Gastrocnemius medialis (tissue), 4 donors: Measurements from ENCODE around the gene SEC24D. TPM values are rescaled to one million over a fixed set of nuclear protein-coding genes. Genes with fewer than 3 reads are reported as not detected.

Experiments
- ATAC-seq, 2 donors: fragments of 150-250 bp; one replicate each; pipeline ENCODE4 v1.9.1; 2016
- DNase-seq, 2 donors: peaks; one replicate each; pipeline ENCODE4 v3.0.0-alpha.2; 2019
- H3K27ac ChIP-seq, 4 donors: fragments of 200-600 bp; sonication (generic); 1 replicate in 1 of 4; 2 replicates in 3 of 4; pipeline ENCODE4 v1.5.1; 2016 to 2018; ENCODE audit warnings: mild to moderate bottlenecking in 2 of 4, moderate library complexity in 1 of 4
- H3K27me3 ChIP-seq, 3 donors: fragments of 200-600 bp; sonication (generic) in 2 of 3; 1 replicate in 1 of 3; 2 replicates in 2 of 3; pipeline versions ENCODE4 v1.5.1 to v1.6.0; 2016 to 2019; ENCODE audit warnings: mild to moderate bottlenecking in 1 of 3, moderate library complexity in 1 of 3
- H3K36me3 ChIP-seq, 2 donors: fragments of 200-600 bp; sonication (generic) in 1 of 2; one replicate each; pipeline ENCODE4 v1.5.1; 2017 to 2018
- H3K4me1 ChIP-seq, 2 donors: fragments of 200-600 bp; sonication (generic) in 1 of 2; one replicate each; pipeline ENCODE4 v1.5.1; 2016 to 2017; ENCODE audit warnings: mild to moderate bottlenecking in 2 of 2
- H3K4me3 ChIP-seq, 4 donors: fragments of 200-600 bp; sonication (generic) in 3 of 4; 1 replicate in 1 of 4; 2 replicates in 3 of 4; pipeline ENCODE4 v1.5.1; 2016 to 2019; ENCODE audit warnings: mild to moderate bottlenecking in 2 of 4
- H3K9me3 ChIP-seq, 3 donors: fragments of 200-600 bp; sonication (generic) in 2 of 3; 1 replicate in 1 of 3; 2 replicates in 2 of 3; pipeline ENCODE4 v1.5.1; 2016 to 2019
- POLR2A ChIP-seq, 2 donors: fragments of 450-650 bp; IDR thresholded peaks; one replicate each; pipeline ENCODE4 v1.6.1; 2017; ENCODE audit warnings: antibody characterized with exemption in 2 of 2, mild to moderate bottlenecking in 2 of 2, moderate library complexity in 2 of 2
- in situ Hi-C, 4 donors: fragments of 200-750 bp; cut with MboI; loops; one replicate each; pipeline versions ENCODE4 v1.15.0 to v1.8.0; 2017; ENCODE audit warnings: low sequenced_read_pairs in 4 of 4
- intact Hi-C: fragments of 100-400 bp; cut with DNase I; formaldehyde crosslinking; loops from one replicate; pipeline ENCODE4 v1.15.1; 2023; ENCODE audit warnings: low total_unique reads
- total RNA-seq, 4 donors: library from RNA; depleted of rRNA; stranded (reverse); fragments of >200 nt; gene quantifications; one replicate each; pipeline versions ENCODE4 v1.1.0 to v1.2.3, GENCODE V29; 2016
- TF ChIP-seq, protein P1 (sequence below), 5 experiments: fragments of 450-650 bp in 3 of 5; fragments of 200-600 bp in 2 of 5; sonication (generic) in 2 of 5; IDR thresholded peaks in 4 of 5; conservative IDR thresholded peaks in 1 of 5; 1 replicate in 4 of 5; 2 replicates in 1 of 5; pipeline ENCODE4 v1.5.1; 2016 to 2019; ENCODE audit warnings: antibody characterized with exemption in 5 of 5, mild to moderate bottlenecking in 3 of 5, moderate library complexity in 3 of 5

SEC24D gene
- total RNA-seq, 4 donors from 2014 or later: 8.9 to 16.2 (median 10.4) TPM

DNA sequence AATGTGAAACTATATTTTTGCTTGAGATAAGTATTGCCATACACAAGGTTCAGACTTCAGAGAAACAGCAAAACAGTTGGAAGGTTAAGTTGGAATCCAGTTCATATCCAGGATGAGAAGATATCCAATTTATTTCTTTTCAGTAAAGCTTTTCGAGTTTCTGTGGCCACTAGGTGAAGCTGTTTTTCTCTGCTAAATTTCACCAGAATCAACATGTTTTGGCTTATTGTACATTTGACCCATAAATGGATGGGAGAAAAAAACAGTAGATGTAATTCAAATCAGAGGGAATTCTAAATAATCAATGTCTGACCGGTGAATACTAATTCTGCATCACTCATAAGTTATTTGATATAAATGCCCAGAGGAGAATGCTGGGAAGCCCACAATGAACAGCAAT is 159.8 kb downstream of the SEC24D start:
- in situ Hi-C loops: loop anchor here in 2 of 4 donors (25.0 kb wide), 1 partner anchor 389 kb away; no protein-coding TSS in a partner anchor
- DNase-seq (no peak), ATAC-seq (no peak)
- TF ChIP-seq, protein P1, sequence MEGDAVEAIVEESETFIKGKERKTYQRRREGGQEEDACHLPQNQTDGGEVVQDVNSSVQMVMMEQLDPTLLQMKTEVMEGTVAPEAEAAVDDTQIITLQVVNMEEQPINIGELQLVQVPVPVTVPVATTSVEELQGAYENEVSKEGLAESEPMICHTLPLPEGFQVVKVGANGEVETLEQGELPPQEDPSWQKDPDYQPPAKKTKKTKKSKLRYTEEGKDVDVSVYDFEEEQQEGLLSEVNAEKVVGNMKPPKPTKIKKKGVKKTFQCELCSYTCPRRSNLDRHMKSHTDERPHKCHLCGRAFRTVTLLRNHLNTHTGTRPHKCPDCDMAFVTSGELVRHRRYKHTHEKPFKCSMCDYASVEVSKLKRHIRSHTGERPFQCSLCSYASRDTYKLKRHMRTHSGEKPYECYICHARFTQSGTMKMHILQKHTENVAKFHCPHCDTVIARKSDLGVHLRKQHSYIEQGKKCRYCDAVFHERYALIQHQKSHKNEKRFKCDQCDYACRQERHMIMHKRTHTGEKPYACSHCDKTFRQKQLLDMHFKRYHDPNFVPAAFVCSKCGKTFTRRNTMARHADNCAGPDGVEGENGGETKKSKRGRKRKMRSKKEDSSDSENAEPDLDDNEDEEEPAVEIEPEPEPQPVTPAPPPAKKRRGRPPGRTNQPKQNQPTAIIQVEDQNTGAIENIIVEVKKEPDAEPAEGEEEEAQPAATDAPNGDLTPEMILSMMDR (IDR thresholded peaks at IDR 0.05 in 4 of 5, conservative IDR thresholded peaks at IDR 0.05 in 1 of 5): no peak
- no peak for TF ChIP-seq POLR2A (IDR thresholded peaks at IDR 0.05)
- Histone ChIP-seq H3K4me3 (no peak overlapping the region), H3K27me3 (no peaks in the 10 kb centered on the region), H3K9me3 (no peaks in the 10 kb centered on the region), H3K27ac (no peak overlapping the region), H3K36me3 (no peaks in the 10 kb centered on the region), H3K4me1 (no peaks in the 10 kb centered on the region)
- intact Hi-C loops: no loop called here

Other genes starting within 250 kb of the SEC24D start
- 10 to 100 TPM in 3 of 4 donors, 1 to 10 TPM in 1; 8.2 to 31.8 (median 17.3) TPM for gene METTL14, start 150.7 kb downstream of the SEC24D start, total RNA-seq
- gene SYNPO2, start 52.7 kb upstream of the SEC24D start, total RNA-seq: 1,000 to 10,000 TPM in 3 of 4 donors, 100 to 1,000 TPM in 1; 998 to 4,186 (median 1,764) TPM